ENCODE results near the gene MARCHF9.

Gene MARCHF9

DNA sequence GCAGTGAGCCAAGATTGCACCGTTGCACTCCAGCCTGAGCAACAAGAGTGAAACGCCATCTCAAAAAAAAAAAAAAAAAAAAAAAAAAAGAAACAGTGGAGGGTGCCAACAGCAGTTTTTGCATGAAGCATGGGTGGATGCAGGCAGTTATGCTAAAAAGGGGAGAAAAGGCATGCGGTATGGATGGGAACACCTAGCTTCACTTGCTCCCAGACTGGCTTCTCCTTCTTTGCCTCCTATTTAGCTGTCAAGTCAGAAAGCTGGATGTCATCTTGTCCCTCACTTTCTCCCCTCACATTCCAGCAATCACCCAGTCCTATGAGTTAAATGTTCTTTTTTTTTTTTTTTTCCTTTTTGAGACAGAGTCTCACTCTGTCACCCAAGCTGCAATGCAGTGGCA is 20.1 kb downstream of the MARCHF9 start:
- no peak overlapping the region for H3K27ac ChIP-seq
- peaks cover 9% of the 10 kb centered on the region for H3K36me3 ChIP-seq (ENCODE audit: insufficient read depth, low read length)
- H3K4me3 ChIP-seq: no peak overlapping the region
- no peaks in the 10 kb centered on the region for H3K9me3 ChIP-seq (ENCODE audit: low read depth, low read length)
- DNase-seq (ENCODE audit: low read depth, low spot score): no peak
- H3K9ac ChIP-seq (ENCODE audit: insufficient read length): no peak overlapping the region
- TF ChIP-seq FOXP2 (optimal IDR thresholded peaks at IDR 0.05; ENCODE audit: control extremely low read depth, extremely low read length, insufficient read depth): no peak
- no peak for TF ChIP-seq POLR2AphosphoS5 (IDR thresholded peaks at IDR 0.05; ENCODE audit: borderline replicate concordance, low read depth, low read length)
- no peak for TF ChIP-seq EZH2 (IDR thresholded peaks at IDR 0.05)

DNA sequence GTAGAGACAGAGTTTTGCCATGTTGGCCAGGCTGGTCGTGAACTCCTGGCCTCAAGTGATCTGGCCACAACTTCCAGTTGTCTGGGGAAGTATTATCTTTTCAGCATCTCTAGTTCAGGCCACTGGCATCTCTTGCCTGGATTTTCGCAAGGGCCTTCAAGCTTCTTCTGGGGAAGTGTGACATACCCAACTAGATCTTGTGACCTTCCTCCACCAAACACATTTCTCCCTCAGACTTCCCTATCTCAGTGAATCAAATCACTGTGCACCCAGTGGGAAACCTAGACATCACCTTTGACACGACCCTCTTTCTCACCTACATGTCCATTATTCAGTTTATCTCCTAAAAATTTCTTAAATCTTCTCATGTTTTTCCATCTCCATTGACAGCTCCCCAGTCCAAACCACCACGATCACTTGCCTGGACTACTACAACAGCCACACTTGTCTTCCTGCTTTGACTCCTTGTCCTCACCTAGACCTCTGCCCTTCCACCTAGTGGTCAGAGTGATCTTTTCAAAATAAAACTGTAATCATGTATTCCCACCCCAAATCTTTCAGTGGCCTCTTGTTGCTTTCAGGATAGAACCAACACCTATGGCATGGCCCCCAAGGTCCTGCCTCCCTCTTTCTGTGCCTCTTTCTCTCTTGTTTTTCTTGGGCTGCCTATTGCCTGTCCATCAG is 20.8 kb downstream of the MARCHF9 start:
- TF ChIP-seq POLR2AphosphoS5 (IDR thresholded peaks at IDR 0.05; ENCODE audit: borderline replicate concordance, low read depth, low read length) (no peak), EZH2 (IDR thresholded peaks at IDR 0.05) (no peak), FOXP2 (optimal IDR thresholded peaks at IDR 0.05; ENCODE audit: control extremely low read depth, extremely low read length, insufficient read depth) (no peak)

DNA sequence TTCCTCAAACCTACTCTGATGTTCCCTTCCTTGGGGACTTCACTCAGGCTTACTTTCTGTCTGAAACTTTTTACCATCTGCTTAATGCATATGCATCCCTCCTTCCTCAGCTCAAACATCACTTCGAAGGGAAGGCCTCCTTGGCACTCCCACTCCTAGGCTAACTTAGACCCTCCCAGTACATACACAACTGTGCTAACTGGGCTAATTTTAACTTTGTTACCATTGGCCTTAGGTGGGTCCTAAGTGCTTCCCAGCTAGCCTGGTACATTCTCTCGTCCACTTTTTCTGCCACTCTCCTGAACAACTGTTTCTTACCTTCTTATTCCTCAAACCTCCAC is 21.3 kb downstream of the MARCHF9 start:
- H3K36me3 ChIP-seq (ENCODE audit: insufficient read depth, low read length): no peaks in the 10 kb centered on the region

More for the DNA sequence above, 20.8 kb downstream of the MARCHF9 start:
- no peak overlapping the region for H3K9ac ChIP-seq (ENCODE audit: insufficient read length)
- DNase-seq (ENCODE audit: low read depth, low spot score): no peak
- H3K9me3 ChIP-seq (ENCODE audit: low read depth, low read length): no peaks in the 10 kb centered on the region
- H3K27ac ChIP-seq: no peak overlapping the region
- H3K36me3 ChIP-seq (ENCODE audit: insufficient read depth, low read length): peaks cover 3% of the 10 kb centered on the region
- H3K4me3 ChIP-seq: no peak overlapping the region

DNA sequence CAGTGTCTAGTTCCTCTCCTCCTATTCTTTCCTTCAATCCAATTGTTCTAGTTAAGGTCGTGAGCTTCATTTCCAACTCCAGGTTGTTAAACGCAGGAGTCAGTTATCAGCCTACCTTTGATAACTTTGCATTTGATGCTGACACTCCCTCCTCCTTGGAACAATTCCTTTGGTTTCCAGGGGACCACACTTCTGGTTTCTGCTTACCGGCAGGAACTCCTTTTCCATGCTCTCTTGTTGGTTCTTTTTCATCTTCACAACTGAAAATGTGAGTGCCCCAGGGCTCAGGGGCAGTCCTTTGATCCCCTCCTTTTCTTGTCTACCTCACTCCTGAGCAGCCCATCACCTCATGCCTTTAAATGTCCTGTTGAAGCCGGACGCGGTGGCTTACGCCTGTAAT is 22.5 kb downstream of the MARCHF9 start:
- H3K27ac ChIP-seq: no peak overlapping the region
- H3K9ac ChIP-seq (ENCODE audit: insufficient read length): no peak overlapping the region
- TF ChIP-seq POLR2AphosphoS5 (IDR thresholded peaks at IDR 0.05; ENCODE audit: borderline replicate concordance, low read depth, low read length) (no peak), FOXP2 (optimal IDR thresholded peaks at IDR 0.05; ENCODE audit: control extremely low read depth, extremely low read length, insufficient read depth) (no peak), EZH2 (IDR thresholded peaks at IDR 0.05) (no peak)
- no peak overlapping the region for H3K4me3 ChIP-seq
- DNase-seq (ENCODE audit: low read depth, low spot score): no peak
- no peaks in the 10 kb centered on the region for H3K9me3 ChIP-seq (ENCODE audit: low read depth, low read length)
- no peaks in the 10 kb centered on the region for H3K36me3 ChIP-seq (ENCODE audit: insufficient read depth, low read length)

More for the DNA sequence above, 21.3 kb downstream of the MARCHF9 start:
- Histone ChIP-seq H3K9me3 (ENCODE audit: low read depth, low read length) (no peaks in the 10 kb centered on the region), H3K27ac (no peak overlapping the region), H3K4me3 (no peak overlapping the region), H3K9ac (ENCODE audit: insufficient read length) (no peak overlapping the region)
- TF ChIP-seq FOXP2 (optimal IDR thresholded peaks at IDR 0.05; ENCODE audit: control extremely low read depth, extremely low read length, insufficient read depth) (no peak), POLR2AphosphoS5 (IDR thresholded peaks at IDR 0.05; ENCODE audit: borderline replicate concordance, low read depth, low read length) (no peak), EZH2 (IDR thresholded peaks at IDR 0.05) (no peak)
- no peak for DNase-seq (ENCODE audit: low read depth, low spot score)

DNA sequence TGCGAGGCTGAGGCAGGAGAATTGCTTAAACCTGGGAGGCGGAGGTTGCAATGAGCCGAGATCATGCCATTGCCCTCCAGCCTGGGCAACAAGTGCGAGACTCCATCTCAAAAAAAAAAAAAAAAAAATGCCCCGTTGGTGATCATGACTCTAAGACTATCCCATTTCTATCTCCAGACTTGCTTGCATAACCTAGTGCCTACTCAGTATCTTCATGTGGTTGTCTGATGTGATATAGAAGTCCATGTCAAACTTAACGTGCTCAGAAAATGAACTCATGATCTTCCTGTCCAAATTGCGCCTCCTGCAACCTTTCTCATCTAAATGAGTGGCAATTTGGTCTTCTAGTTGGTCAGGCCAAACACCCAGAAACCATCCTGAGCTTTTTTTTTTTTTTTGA is 23.0 kb downstream of the MARCHF9 start:
- no peaks in the 10 kb centered on the region for H3K9me3 ChIP-seq (ENCODE audit: low read depth, low read length)
- H3K4me3 ChIP-seq: no peak overlapping the region
- TF ChIP-seq POLR2AphosphoS5 (IDR thresholded peaks at IDR 0.05; ENCODE audit: borderline replicate concordance, low read depth, low read length) (no peak), EZH2 (IDR thresholded peaks at IDR 0.05) (no peak), FOXP2 (optimal IDR thresholded peaks at IDR 0.05; ENCODE audit: control extremely low read depth, extremely low read length, insufficient read depth) (no peak)
- H3K9ac ChIP-seq (ENCODE audit: insufficient read length): no peak overlapping the region
- no peaks in the 10 kb centered on the region for H3K36me3 ChIP-seq (ENCODE audit: insufficient read depth, low read length)
- no peak overlapping the region for H3K27ac ChIP-seq
- DNase-seq (ENCODE audit: low read depth, low spot score): no peak

DNA sequence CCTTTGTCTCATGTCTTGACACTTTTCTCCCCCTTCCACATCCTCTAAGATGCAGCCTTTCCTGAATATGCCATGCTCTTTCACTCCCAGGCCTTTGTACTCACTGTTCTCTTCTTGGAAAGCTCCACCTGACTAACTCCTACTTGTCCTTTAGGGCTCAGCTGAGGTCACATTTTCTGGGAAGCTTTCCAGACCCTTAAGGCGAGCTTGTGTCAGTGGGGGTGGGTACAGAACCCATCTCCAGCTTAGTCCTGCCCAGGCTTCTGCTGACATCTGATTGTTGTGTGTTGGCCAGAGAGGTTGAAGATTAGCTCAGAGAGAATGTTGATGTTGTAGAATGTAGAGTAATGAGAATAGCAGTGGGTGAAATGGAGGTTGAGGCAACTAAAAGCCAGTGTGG is 24.8 kb downstream of the MARCHF9 start:
- no peak for DNase-seq (ENCODE audit: low read depth, low spot score)
- no peak overlapping the region for H3K27ac ChIP-seq
- TF ChIP-seq FOXP2 (optimal IDR thresholded peaks at IDR 0.05; ENCODE audit: control extremely low read depth, extremely low read length, insufficient read depth) (no peak), POLR2AphosphoS5 (IDR thresholded peaks at IDR 0.05; ENCODE audit: borderline replicate concordance, low read depth, low read length) (no peak), EZH2 (IDR thresholded peaks at IDR 0.05) (no peak)
- peaks cover 4% of the 10 kb centered on the region for H3K36me3 ChIP-seq (ENCODE audit: insufficient read depth, low read length)
- no peak overlapping the region for H3K4me3 ChIP-seq
- H3K9me3 ChIP-seq (ENCODE audit: low read depth, low read length): no peaks in the 10 kb centered on the region
- no peak overlapping the region for H3K9ac ChIP-seq (ENCODE audit: insufficient read length)

DNA sequence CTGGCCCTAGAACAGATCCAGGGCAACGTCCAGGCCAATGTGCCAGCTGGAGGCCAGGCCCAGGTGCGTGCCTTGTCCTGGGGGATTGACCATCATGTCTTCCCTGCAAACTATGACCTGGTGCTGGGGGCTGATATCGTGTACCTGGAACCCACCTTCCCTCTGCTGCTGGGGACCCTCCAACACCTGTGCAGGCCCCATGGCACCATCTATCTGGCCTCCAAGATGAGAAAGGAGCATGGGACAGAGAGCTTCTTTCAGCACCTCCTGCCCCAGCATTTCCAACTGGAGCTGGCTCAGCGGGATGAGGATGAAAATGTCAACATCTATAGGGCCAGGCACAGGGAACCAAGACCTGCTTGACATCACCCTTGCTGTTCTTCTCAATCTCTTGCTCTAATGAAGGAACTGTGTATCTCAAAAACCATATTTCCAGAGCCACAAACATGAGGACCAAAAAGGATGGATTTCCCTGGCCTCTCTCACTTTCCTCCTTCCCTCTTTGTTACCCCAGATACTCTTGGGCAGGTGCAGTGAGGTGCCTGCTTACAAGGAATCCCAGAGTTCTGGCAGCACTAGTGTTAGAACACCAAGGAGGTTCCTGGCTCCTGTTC is 25.5 kb downstream of the MARCHF9 start:
- H3K4me3 ChIP-seq: no peak overlapping the region
- DNase-seq (ENCODE audit: low read depth, low spot score): no peak
- TF ChIP-seq POLR2AphosphoS5 (IDR thresholded peaks at IDR 0.05; ENCODE audit: borderline replicate concordance, low read depth, low read length) (no peak), EZH2 (IDR thresholded peaks at IDR 0.05) (no peak), FOXP2 (optimal IDR thresholded peaks at IDR 0.05; ENCODE audit: control extremely low read depth, extremely low read length, insufficient read depth) (no peak)
- no peak overlapping the region for H3K9ac ChIP-seq (ENCODE audit: insufficient read length)
- no peaks in the 10 kb centered on the region for H3K9me3 ChIP-seq (ENCODE audit: low read depth, low read length)
- H3K27ac ChIP-seq: no peak overlapping the region
- H3K36me3 ChIP-seq (ENCODE audit: insufficient read depth, low read length): peaks cover 7% of the 10 kb centered on the region

DNA sequence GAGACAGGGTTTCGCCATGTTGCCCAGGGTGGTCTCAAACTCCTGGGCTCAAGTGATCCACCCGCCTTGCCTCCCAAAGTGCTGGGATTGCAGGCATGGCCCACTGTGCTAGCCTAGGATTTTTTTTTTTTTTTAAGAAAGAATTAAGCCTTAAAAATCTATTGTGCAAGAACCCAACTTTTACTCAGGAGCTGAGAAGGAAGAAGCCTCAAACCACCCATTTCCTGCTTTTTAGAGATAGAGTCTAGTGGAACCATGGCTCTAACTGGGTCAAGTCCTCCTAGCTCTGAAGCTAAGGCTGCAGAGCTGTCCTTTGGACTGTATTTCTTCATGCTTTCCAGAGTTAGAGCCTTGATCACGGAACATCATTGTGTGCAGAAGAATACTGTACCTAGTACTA is 26.3 kb downstream of the MARCHF9 start:
- Histone ChIP-seq H3K36me3 (ENCODE audit: insufficient read depth, low read length) (peaks cover 15% of the 10 kb centered on the region), H3K4me3 (no peak overlapping the region), H3K27ac (no peak overlapping the region), H3K9ac (ENCODE audit: insufficient read length) (no peak overlapping the region), H3K9me3 (ENCODE audit: low read depth, low read length) (no peaks in the 10 kb centered on the region)
- TF ChIP-seq EZH2 (IDR thresholded peaks at IDR 0.05) (no peak), FOXP2 (optimal IDR thresholded peaks at IDR 0.05; ENCODE audit: control extremely low read depth, extremely low read length, insufficient read depth) (no peak), POLR2AphosphoS5 (IDR thresholded peaks at IDR 0.05; ENCODE audit: borderline replicate concordance, low read depth, low read length) (no peak)
- no peak for DNase-seq (ENCODE audit: low read depth, low spot score)
